ENCODE measurements around the gene ZNF316.
A peak's percentile ranks its signal among the peaks of the same experiment; 100 is the strongest.

The ZNF316 gene

GRCh38 chr7:6636741-6637543, at the start of gene ZNF316:
Gene ZNF316 (plus strand): TSS chr7:6637318. CDS start chr7:6642410, 5,092 bp downstream.
- DNase-seq, result no peak

GRCh38 chr7:6588566-6588965, 48.6 kb upstream of the ZNF316 start:
- DNase-seq, result no peak

GRCh38 chr7:6589151-6589828, 47.8 kb upstream of the ZNF316 start:
- no peak for DNase-seq

GRCh38 chr7:6589829-6590644, 47.1 kb upstream of the ZNF316 start, which contains the start of gene INTS15:
Gene INTS15 (plus strand): TSS chr7:6590021. CDS start chr7:6590284, 263 bp downstream.
- DNase-seq, result peak; percentile 62

GRCh38 chr7:6590645-6591110, 46.4 kb upstream of the ZNF316 start:
- DNase-seq, result no peak

- DNase-seq, result no peak
Observed at GRCh38 chr7:6600093-6600492, 37.0 kb upstream of the ZNF316 start.

- no peak for DNase-seq
Observed at GRCh38 chr7:6604458-6604857, 32.7 kb upstream of the ZNF316 start.

- no peak for DNase-seq
Observed at GRCh38 chr7:6606866-6607583, 30.1 kb upstream of the ZNF316 start.

- DNase-seq, result no peak
Observed at GRCh38 chr7:6607651-6608051, 29.5 kb upstream of the ZNF316 start.

- DNase-seq, result no peak
Observed at GRCh38 chr7:6608081-6608480, 29.0 kb upstream of the ZNF316 start.

- DNase-seq, result no peak
Observed at GRCh38 chr7:6608794-6609193, 28.3 kb upstream of the ZNF316 start.

GRCh38 chr7:6612819-6613218, 24.3 kb upstream of the ZNF316 start:
- no peak for DNase-seq

- no peak for DNase-seq
Observed at GRCh38 chr7:6613706-6614105, 23.4 kb upstream of the ZNF316 start.

- DNase-seq, result no peak
Observed at GRCh38 chr7:6614953-6615722, 22.0 kb upstream of the ZNF316 start, which contains the start of gene ZNF853. Gene ZNF853 (plus strand): TSS chr7:6615610. CDS start chr7:6616175, 565 bp downstream.

- no peak for DNase-seq
Observed at GRCh38 chr7:6615723-6616555, 21.2 kb upstream of the ZNF316 start.

GRCh38 chr7:6616854-6617643, 20.1 kb upstream of the ZNF316 start:
- DNase-seq, result no peak

- DNase-seq, result no peak
Observed at GRCh38 chr7:6618621-6619020, 18.5 kb upstream of the ZNF316 start.

- DNase-seq, result no peak
Observed at GRCh38 chr7:6619961-6620360, 17.2 kb upstream of the ZNF316 start.

GRCh38 chr7:6621195-6622133, 15.7 kb upstream of the ZNF316 start:
- DNase-seq, result no peak
